Neural progenitor cell (in vitro differentiated cells): ENCODE results near the gene C1orf210. TPM values are rescaled to one million over a fixed set of nuclear protein-coding genes. Genes with fewer than 3 reads are reported as not detected.

Experiments used
- DNase-seq: peaks from one replicate; pipeline ENCODE4 v3.0.0-alpha.2; 2016; ENCODE audit warnings: low spot score
- H2AFZ ChIP-seq: fragments of 200-600 bp; sonication (generic); replicated peaks from 2 replicates; pipeline ENCODE4 v1.6.1; 2016; ENCODE audit warnings: antibody characterized with exemption
- H3F3A ChIP-seq: fragments of 200-600 bp; sonication (generic); 2 replicates; pipeline ENCODE4 v1.6.1; 2016; ENCODE audit warnings: antibody characterized with exemption, low read depth
- H3K27ac ChIP-seq: fragments of 200-600 bp; sonication (generic); 2 replicates; pipeline ENCODE4 v1.5.1; 2016; ENCODE audit warnings: mild to moderate bottlenecking
- H3K27me3 ChIP-seq: fragments of 200-600 bp; sonication (generic); 2 replicates; pipeline ENCODE4 v1.6.1; 2016; ENCODE audit warnings: mild to moderate bottlenecking, moderate library complexity
- H3K36me3 ChIP-seq: fragments of 200-600 bp; sonication (generic); 2 replicates; pipeline ENCODE4 v1.5.1; 2016
- H3K4me1 ChIP-seq: fragments of 200-600 bp; sonication (generic); 2 replicates; pipeline ENCODE4 v1.6.1; 2016; ENCODE audit warnings: mixed run types
- H3K4me2 ChIP-seq: fragments of 200-600 bp; sonication (generic); 2 replicates; pipeline ENCODE4 v1.6.1; 2016
- H3K4me3 ChIP-seq: fragments of 200-600 bp; sonication (generic); 2 replicates; pipeline ENCODE4 v1.5.1; 2016
- H3K79me2 ChIP-seq: fragments of 200-600 bp; sonication (generic); 2 replicates; pipeline ENCODE4 v1.6.1; 2016; ENCODE audit warnings: low read depth
- H3K9ac ChIP-seq: fragments of 200-600 bp; sonication (generic); 2 replicates; pipeline ENCODE4 v1.6.1; 2016
- H3K9me3 ChIP-seq: fragments of 200-600 bp; sonication (generic); 2 replicates; pipeline ENCODE4 v1.5.1; 2016; ENCODE audit warnings: low read depth
- H4K20me1 ChIP-seq: fragments of 200-600 bp; sonication (generic); 2 replicates; pipeline ENCODE4 v1.6.1; 2016; ENCODE audit warnings: low read depth
- H3K27ac Mint-ChIP-seq: 3 replicates; pipeline ENCODE4 v1.8.0; 2021; ENCODE audit warnings: mixed read lengths
- H3K27me3 Mint-ChIP-seq: 2 replicates; pipeline ENCODE4 v1.8.0; 2022; ENCODE audit warnings: low read depth, mild to moderate bottlenecking, inconsistent platforms, moderate library complexity, mixed read lengths; ENCODE audit not compliant: insufficient read depth
- H3K36me3 Mint-ChIP-seq: 3 replicates; pipeline ENCODE4 v1.8.0; 2021; ENCODE audit warnings: mixed read lengths
- H3K4me1 Mint-ChIP-seq: 3 replicates; pipeline ENCODE4 v1.8.0; 2021; ENCODE audit warnings: mixed read lengths
- H3K4me3 Mint-ChIP-seq: 3 replicates; pipeline ENCODE4 v1.8.0; 2021; ENCODE audit warnings: mild to moderate bottlenecking, moderate library complexity, mixed read lengths
- H3K9me3 Mint-ChIP-seq: 3 replicates; pipeline ENCODE4 v1.8.0; 2020; ENCODE audit warnings: mixed read lengths
- CTCF ChIP-seq: fragments of 200-600 bp; sonication (generic); IDR thresholded peaks from 2 replicates; pipeline ENCODE4 v1.5.1; 2017; ENCODE audit warnings: antibody characterized with exemption, mild to moderate bottlenecking
- EZH2 ChIP-seq: fragments of 200-600 bp; sonication (generic); IDR thresholded peaks from 2 replicates; pipeline ENCODE4 v1.6.1; 2017; ENCODE audit warnings: antibody characterized with exemption, mild to moderate bottlenecking, moderate library complexity
- EZH2phosphoT487 ChIP-seq: fragments of 200-600 bp; sonication (generic); IDR thresholded peaks from 2 replicates; pipeline ENCODE4 v1.6.1; 2017; ENCODE audit warnings: antibody characterized with exemption
- total RNA-seq: library from RNA; depleted of rRNA; stranded (reverse); fragments of >200 nt; gene quantifications from 2 replicates; pipeline ENCODE4 v1.2.3, GENCODE V29; 2015; ENCODE audit warnings: low replicate concordance

The C1orf210 gene
- total RNA-seq, 1 donor from 2014 or later: not detected

GRCh38 chr1:43306688-43307457 lies 21.5 kb upstream of the C1orf210 start:
- no peak overlapping the region for H3K4me3 Mint-ChIP-seq
- Histone ChIP-seq H3K4me2 (no peak overlapping the region), H3K36me3 (no peaks in the 10 kb centered on the region), H2AFZ (no peak overlapping the region), H3K27me3 (no peaks in the 10 kb centered on the region), H4K20me1 (no peaks in the 10 kb centered on the region), H3F3A (no peaks in the 10 kb centered on the region), H3K9ac (no peak overlapping the region), H3K9me3 (no peaks in the 10 kb centered on the region), H3K79me2 (no peaks in the 10 kb centered on the region), H3K4me3 (no peak overlapping the region), H3K4me1 (peaks cover 4% of the 10 kb centered on the region), H3K27ac (no peak overlapping the region)
- no peak for DNase-seq
- H3K9me3 Mint-ChIP-seq: no peaks in the 10 kb centered on the region
- H3K4me1 Mint-ChIP-seq: peaks cover 16% of the 10 kb centered on the region
- TF ChIP-seq EZH2phosphoT487 (no peak), EZH2 (no peak), CTCF (no peak)
- H3K27me3 Mint-ChIP-seq: peaks cover 7% of the 10 kb centered on the region
- no peaks in the 10 kb centered on the region for H3K36me3 Mint-ChIP-seq
- H3K27ac Mint-ChIP-seq: no peak overlapping the region

- Histone ChIP-seq H3K4me1 (peaks cover 4% of the 10 kb centered on the region), H3K27me3 (no peaks in the 10 kb centered on the region), H4K20me1 (no peaks in the 10 kb centered on the region), H3K4me3 (no peak overlapping the region), H3K9ac (no peak overlapping the region), H3K79me2 (no peaks in the 10 kb centered on the region), H3K4me2 (no peak overlapping the region), H3K9me3 (no peaks in the 10 kb centered on the region), H3K36me3 (no peaks in the 10 kb centered on the region), H3K27ac (no peak overlapping the region), H3F3A (no peaks in the 10 kb centered on the region), H2AFZ (no peak overlapping the region)
- Mint-ChIP-seq H3K27ac (no peak overlapping the region), H3K4me1 (peaks cover 19% of the 10 kb centered on the region), H3K9me3 (no peaks in the 10 kb centered on the region), H3K36me3 (no peaks in the 10 kb centered on the region), H3K27me3 (peaks cover 7% of the 10 kb centered on the region), H3K4me3 (no peak overlapping the region)
- DNase-seq: no peak
- no peak for TF ChIP-seq CTCF
- TF ChIP-seq EZH2: no peak
- no peak for TF ChIP-seq EZH2phosphoT487
Observed at GRCh38 chr1:43305926-43306687, 20.7 kb upstream of the C1orf210 start.

- Histone ChIP-seq H3K4me3 (no peak overlapping the region), H3F3A (no peaks in the 10 kb centered on the region), H3K27me3 (no peaks in the 10 kb centered on the region), H3K4me2 (no peak overlapping the region), H3K9ac (no peak overlapping the region), H3K9me3 (no peaks in the 10 kb centered on the region), H3K79me2 (no peaks in the 10 kb centered on the region), H3K36me3 (no peaks in the 10 kb centered on the region), H2AFZ (no peak overlapping the region), H3K4me1 (peaks cover 8% of the 10 kb centered on the region), H4K20me1 (no peaks in the 10 kb centered on the region), H3K27ac (no peak overlapping the region)
- no peak overlapping the region for H3K4me3 Mint-ChIP-seq
- no peak for DNase-seq
- no peak for TF ChIP-seq EZH2phosphoT487
- TF ChIP-seq CTCF: no peak
- TF ChIP-seq EZH2: no peak
- H3K27me3 Mint-ChIP-seq: peaks cover 7% of the 10 kb centered on the region
- H3K9me3 Mint-ChIP-seq: no peaks in the 10 kb centered on the region
- H3K27ac Mint-ChIP-seq: no peak overlapping the region
- peaks cover 19% of the 10 kb centered on the region for H3K4me1 Mint-ChIP-seq
- H3K36me3 Mint-ChIP-seq: no peaks in the 10 kb centered on the region
Observed at GRCh38 chr1:43305461-43305860, 20.1 kb upstream of the C1orf210 start.
